Right atrium auricular region (tissue), 2 donors: ENCODE data around the gene PIK3R6. TPM values are rescaled to one million over a fixed set of nuclear protein-coding genes. Genes with fewer than 3 reads are reported as not detected.

Experiments
- DNase-seq: peaks from one replicate; pipeline ENCODE4 v3.0.0-alpha.2; 2019; ENCODE audit warnings: low spot score
- H3K27ac ChIP-seq, 2 donors: fragments of 200-600 bp; sonication (generic); 1 replicate in 1 of 2; 2 replicates in 1 of 2; pipeline ENCODE4 v1.5.1; 2016 to 2019
- H3K27me3 ChIP-seq, 2 donors: fragments of 200-600 bp; sonication (generic); one replicate each; pipeline versions ENCODE4 v1.5.1 to v1.6.0; 2017 to 2019
- H3K36me3 ChIP-seq: fragments of 200-600 bp; sonication (generic); one replicate; pipeline ENCODE4 v1.5.1; 2016
- H3K4me1 ChIP-seq, 2 donors: fragments of 200-600 bp; sonication (generic); one replicate each; pipeline versions ENCODE4 v1.5.1 to v1.6.0; 2017 to 2019
- H3K4me3 ChIP-seq, 2 donors: fragments of 200-600 bp; sonication (generic); 1 replicate in 1 of 2; 2 replicates in 1 of 2; pipeline ENCODE4 v1.5.1; 2017 to 2019; ENCODE audit warnings: mild to moderate bottlenecking in 1 of 2, moderate library complexity in 1 of 2
- H3K9me3 ChIP-seq, 2 donors: fragments of 200-600 bp; sonication (generic); one replicate each; pipeline ENCODE4 v1.5.1; 2019
- total RNA-seq, 2 donors: library from RNA; depleted of rRNA; stranded (reverse); fragments of >200 nt; gene quantifications; one replicate each; pipeline ENCODE4 v1.1.0, GENCODE V29; 2016
- TF ChIP-seq, protein P1 (sequence below), 2 donors: fragments of 200-600 bp; sonication (generic); IDR thresholded peaks; one replicate each; pipeline ENCODE4 v1.5.1; 2019; ENCODE audit warnings: antibody characterized with exemption in 2 of 2

Gene PIK3R6
- total RNA-seq, 2 donors from 2014 or later: 0.51 TPM; not detected in 1

DNA sequence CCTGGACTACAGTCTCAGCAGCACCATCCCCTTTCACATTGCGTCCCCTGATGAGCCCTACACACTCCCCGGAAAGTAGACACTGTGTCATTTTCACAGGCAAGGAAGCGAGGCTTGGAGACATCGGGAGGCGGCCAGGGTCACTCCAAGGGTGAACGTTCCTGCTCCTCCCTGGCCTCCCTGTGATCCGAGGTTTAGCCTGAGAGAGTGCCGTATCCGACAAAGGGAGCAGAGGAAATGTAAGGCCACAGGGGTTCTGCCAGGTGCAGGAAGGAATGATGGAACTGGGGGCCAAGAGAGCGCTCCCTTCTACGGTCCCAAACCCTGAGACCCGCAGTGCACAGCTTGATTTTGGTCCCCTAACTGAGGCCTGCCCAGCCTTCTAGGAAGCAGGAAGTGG, 8.0 kb upstream of the PIK3R6 start:
- Histone ChIP-seq H3K36me3 (no peaks in the 10 kb centered on the region), H3K9me3 (no peaks in the 10 kb centered on the region), H3K4me3 (no peak overlapping the region), H3K27me3 (no peaks in the 10 kb centered on the region), H3K27ac (no peak overlapping the region), H3K4me1 (peaks cover 0 to 16% of the 10 kb centered on the region in 2 donors)
- TF ChIP-seq, protein P1, sequence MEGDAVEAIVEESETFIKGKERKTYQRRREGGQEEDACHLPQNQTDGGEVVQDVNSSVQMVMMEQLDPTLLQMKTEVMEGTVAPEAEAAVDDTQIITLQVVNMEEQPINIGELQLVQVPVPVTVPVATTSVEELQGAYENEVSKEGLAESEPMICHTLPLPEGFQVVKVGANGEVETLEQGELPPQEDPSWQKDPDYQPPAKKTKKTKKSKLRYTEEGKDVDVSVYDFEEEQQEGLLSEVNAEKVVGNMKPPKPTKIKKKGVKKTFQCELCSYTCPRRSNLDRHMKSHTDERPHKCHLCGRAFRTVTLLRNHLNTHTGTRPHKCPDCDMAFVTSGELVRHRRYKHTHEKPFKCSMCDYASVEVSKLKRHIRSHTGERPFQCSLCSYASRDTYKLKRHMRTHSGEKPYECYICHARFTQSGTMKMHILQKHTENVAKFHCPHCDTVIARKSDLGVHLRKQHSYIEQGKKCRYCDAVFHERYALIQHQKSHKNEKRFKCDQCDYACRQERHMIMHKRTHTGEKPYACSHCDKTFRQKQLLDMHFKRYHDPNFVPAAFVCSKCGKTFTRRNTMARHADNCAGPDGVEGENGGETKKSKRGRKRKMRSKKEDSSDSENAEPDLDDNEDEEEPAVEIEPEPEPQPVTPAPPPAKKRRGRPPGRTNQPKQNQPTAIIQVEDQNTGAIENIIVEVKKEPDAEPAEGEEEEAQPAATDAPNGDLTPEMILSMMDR (IDR thresholded peaks at IDR 0.05): no peak
- DNase-seq: no peak

GRCh38 chr17:8873801-8874715, 6.6 kb upstream of the PIK3R6 start:
- H3K27me3 ChIP-seq: no peaks in the 10 kb centered on the region
- DNase-seq: no peak
- no peak overlapping the region for H3K27ac ChIP-seq
- H3K4me3 ChIP-seq: no peak overlapping the region
- H3K4me1 ChIP-seq: peaks cover 0 to 16% of the 10 kb centered on the region in 2 donors
- TF ChIP-seq, protein P1 (IDR thresholded peaks at IDR 0.05): no peak
- no peaks in the 10 kb centered on the region for H3K36me3 ChIP-seq
- H3K9me3 ChIP-seq: no peaks in the 10 kb centered on the region

GRCh38 chr17:8872705-8873435, 5.4 kb upstream of the PIK3R6 start:
- no peak for DNase-seq

DNA sequence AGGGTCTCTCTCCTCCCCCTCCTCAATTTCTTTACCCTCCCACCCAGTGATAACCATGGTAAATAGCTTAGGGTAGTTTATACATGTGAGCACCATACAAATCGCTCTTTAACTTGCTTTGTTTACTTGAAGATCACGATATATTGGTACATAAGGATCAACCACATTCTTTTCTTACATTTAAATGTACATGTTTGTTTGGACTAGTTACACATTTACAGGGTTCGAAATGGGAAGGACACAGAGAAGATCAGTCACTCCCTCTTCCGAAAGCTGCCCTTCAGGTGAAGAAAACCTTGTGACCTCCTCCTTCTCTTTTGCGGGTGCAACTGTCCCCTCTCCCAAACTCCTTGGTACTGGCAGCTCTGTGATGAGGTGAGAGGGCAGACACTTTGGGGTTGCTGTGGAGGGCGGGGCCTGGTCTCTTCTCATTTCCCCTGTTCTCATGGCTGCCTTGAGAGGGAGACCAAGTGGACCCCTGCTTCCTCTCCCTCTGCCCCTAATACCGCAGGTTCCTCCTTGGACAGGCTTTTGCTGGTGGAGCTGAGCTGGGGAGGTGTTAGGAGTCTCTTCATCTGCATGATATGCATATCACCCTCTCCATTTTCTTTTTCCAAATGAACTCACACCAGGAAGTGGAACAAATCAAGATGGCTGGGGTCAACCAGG, 4.7 kb upstream of the PIK3R6 start:
- H3K27me3 ChIP-seq: no peaks in the 10 kb centered on the region
- no peak overlapping the region for H3K4me3 ChIP-seq
- peaks cover 0 to 16% of the 10 kb centered on the region in 2 donors for H3K4me1 ChIP-seq
- H3K9me3 ChIP-seq: no peaks in the 10 kb centered on the region
- H3K36me3 ChIP-seq: no peaks in the 10 kb centered on the region
- no peak overlapping the region for H3K27ac ChIP-seq
- TF ChIP-seq, protein P1 (IDR thresholded peaks at IDR 0.05): no peak
- DNase-seq: no peak

More at GRCh38 chr17:8872705-8873435, 5.4 kb upstream of the PIK3R6 start:
- no peaks in the 10 kb centered on the region for H3K27me3 ChIP-seq
- H3K27ac ChIP-seq: no peak overlapping the region
- H3K36me3 ChIP-seq: no peaks in the 10 kb centered on the region
- peaks cover 0 to 16% of the 10 kb centered on the region in 2 donors for H3K4me1 ChIP-seq
- TF ChIP-seq, protein P1 (IDR thresholded peaks at IDR 0.05): no peak
- no peak overlapping the region for H3K4me3 ChIP-seq
- H3K9me3 ChIP-seq: no peaks in the 10 kb centered on the region

GRCh38 chr17:8871081-8871581, 3.7 kb upstream of the PIK3R6 start:
- TF ChIP-seq, protein P1 (IDR thresholded peaks at IDR 0.05): no peak
- H3K27me3 ChIP-seq: no peaks in the 10 kb centered on the region
- H3K4me1 ChIP-seq: peaks cover 0 to 21% of the 10 kb centered on the region in 2 donors
- H3K9me3 ChIP-seq: no peaks in the 10 kb centered on the region
- H3K36me3 ChIP-seq: no peaks in the 10 kb centered on the region
- no peak for DNase-seq
- H3K27ac ChIP-seq: no peak overlapping the region
- no peak overlapping the region for H3K4me3 ChIP-seq
